Pancreas (tissue), 10 donors: Measurements from ENCODE around the gene RNF44. TPM values are rescaled to one million over a fixed set of nuclear protein-coding genes. Genes with fewer than 3 reads are reported as not detected.

Experiments
- ATAC-seq, 4 donors: fragments of 200-7000 bp; cut with Tn5 transposase; one replicate each; pipeline versions ENCODE4 v1.8.0 to v1.9.1; 2020; ENCODE audit warnings: mild to moderate bottlenecking in 4 of 4, moderate library complexity in 4 of 4
- DNase-seq, 6 donors: peaks; one replicate each; pipeline ENCODE4 v3.0.0-alpha.2; 2020
- FAIRE-seq: peaks from 2 replicates; lab custom pipeline; 2012; peaks lifted over from hg19 to GRCh38; lab: Jason Lieb, UNC
- H3K27ac ChIP-seq, 4 donors: fragments of 200-600 bp; sonication (generic); 1 replicate in 3 of 4; 2 replicates in 1 of 4; pipeline versions ENCODE4 v1.5.0 to v1.8.0; 2020
- H3K27me3 ChIP-seq, 4 donors: fragments of 200-600 bp; one replicate each; pipeline ENCODE4 v1.8.0; 2021
- H3K36me3 ChIP-seq, 3 donors: fragments of 200-600 bp; sonication (generic) in 1 of 3; one replicate each; pipeline versions ENCODE4 v1.5.0 to v1.8.0; 2020 to 2021
- H3K4me1 ChIP-seq, 3 donors: fragments of 200-600 bp; one replicate each; pipeline ENCODE4 v1.8.0; 2021
- H3K4me3 ChIP-seq, 4 donors: fragments of 200-600 bp; sonication (generic) in 2 of 4; one replicate each; pipeline versions ENCODE4 v1.5.0 to v1.8.0; 2020 to 2021
- H3K9me3 ChIP-seq, 4 donors: fragments of 200-600 bp; one replicate each; pipeline ENCODE4 v1.8.0; 2021
- CTCF ChIP-seq, 4 donors: fragments of 200-600 bp; sonication (generic) in 3 of 4; IDR thresholded peaks; one replicate each; pipeline versions ENCODE4 v1.5.0 to v1.8.0; 2021; ENCODE audit warnings: antibody characterized with exemption in 4 of 4
- WGBS, 2 donors: extraction: QIAGEN DNeasy Blood & Tissue Kit; methylation state at CpG; one replicate each; pipeline ENCODE4 v1.1.7; 2013; 5-methylcytosine and 5-hydroxymethylcytosine counted together
- intact Hi-C, 3 donors: fragments of 100-400 bp; cut with DNase I; formaldehyde crosslinking; loops; one replicate each; pipeline versions ENCODE4 v1.11.1 to v1.14.2; 2022
- polyA plus RNA-seq, 2 donors: library from polyadenylated mRNA; stranded (reverse); fragments of 200-250 nt; gene quantifications; one replicate each; pipeline ENCODE4 v1.2.3, GENCODE V29; 2013
- total RNA-seq, 6 donors: library from RNA; stranded (reverse); fragmentation: NEBNext Ultra II Directional in 4 of 6; extraction: Animal tissue kit (Norgen Biotek cat#: 25700) in 4 of 6; gene quantifications; one replicate each; pipeline versions ENCODE4 v1.2.1 to v1.2.4, GENCODE V29; 2021 to 2023
- donor health status: healthy with polysubstance abuse.
- donor health status: DM: no; HTN: no; CAD: no; lungs with moderate emphysema.
- donor health status: DM: no; HTN: no; CAD: no.
- donor health status: control.
- donor health status: control.
- donor health status: Bipolar disorder and iron deficiency.
- donor health status: DM: yes; HTN: yes; CAD: no.
- donor health status: DM: no; HTN: no; CAD: no.
- donor health status: DM: no; HTN: no; CAD: no.
- donor health status: DM: yes; HTN: yes; CAD: no.

Gene RNF44
- total and polyA plus RNA-seq, 8 donors = 13.8 to 36.6 (median 18.5) TPM

GRCh38 chr5:176562189-176562588 is 25.0 kb upstream of the RNF44 start:
- Histone ChIP-seq H3K4me3 (no peak overlapping the region), H3K27me3 (no peaks in the 10 kb centered on the region), H3K4me1 (no peaks in the 10 kb centered on the region), H3K27ac (no peak overlapping the region), H3K36me3 (no peaks in the 10 kb centered on the region), H3K9me3 (no peaks in the 10 kb centered on the region)
- intact Hi-C loops = no loop called here
- FAIRE-seq (no peak), DNase-seq (no peak), ATAC-seq (no peak)
- TF ChIP-seq CTCF (IDR thresholded peaks at IDR 0.05) = no peak
- 44 to 55% methylated on average over 10 of the region's 10 CpGs for WGBS, 2 donors

- DNase-seq (no peak), ATAC-seq (no peak), FAIRE-seq (no peak)
- WGBS, 2 donors = 79 to 92% methylated on average over 3 of the region's 3 CpGs
- H3K4me1 ChIP-seq = no peaks in the 10 kb centered on the region
- no peak overlapping the region for H3K27ac ChIP-seq
- intact Hi-C loops = no loop called here
- H3K4me3 ChIP-seq = no peak overlapping the region
- no peaks in the 10 kb centered on the region for H3K27me3 ChIP-seq
- H3K36me3 ChIP-seq = no peaks in the 10 kb centered on the region
- H3K9me3 ChIP-seq = no peaks in the 10 kb centered on the region
- no peak for TF ChIP-seq CTCF (IDR thresholded peaks at IDR 0.05)
Measured at GRCh38 chr5:176561259-176561658, 24.1 kb upstream of the RNF44 start.

GRCh38 chr5:176560364-176560763 is 23.2 kb upstream of the RNF44 start:
- DNase-seq (no peak), ATAC-seq (no peak), FAIRE-seq (no peak)
- TF ChIP-seq CTCF (IDR thresholded peaks at IDR 0.05) = no peak
- WGBS, 2 donors = 64 to 69% methylated on average over 8 of the region's 8 CpGs
- Histone ChIP-seq H3K36me3 (no peaks in the 10 kb centered on the region), H3K27me3 (no peaks in the 10 kb centered on the region), H3K4me3 (no peak overlapping the region), H3K9me3 (no peaks in the 10 kb centered on the region), H3K4me1 (no peaks in the 10 kb centered on the region), H3K27ac (no peak overlapping the region)
- intact Hi-C loops = no loop called here

- intact Hi-C loops = no loop called here
- no peak for TF ChIP-seq CTCF (IDR thresholded peaks at IDR 0.05)
- Histone ChIP-seq H3K4me1 (no peaks in the 10 kb centered on the region), H3K36me3 (no peaks in the 10 kb centered on the region), H3K27me3 (no peaks in the 10 kb centered on the region), H3K9me3 (no peaks in the 10 kb centered on the region), H3K4me3 (no peak overlapping the region), H3K27ac (no peak overlapping the region)
- WGBS, 2 donors = 34 to 40% methylated on average over 5 of the region's 5 CpGs
- DNase-seq (no peak), FAIRE-seq (no peak), ATAC-seq (no peak)
Measured at GRCh38 chr5:176559683-176560082, 22.5 kb upstream of the RNF44 start.

- intact Hi-C loops = no loop called here
- no peaks in the 10 kb centered on the region for H3K36me3 ChIP-seq
- H3K9me3 ChIP-seq = no peaks in the 10 kb centered on the region
- no peak for ATAC-seq
- no peaks in the 10 kb centered on the region for H3K27me3 ChIP-seq
- H3K4me1 ChIP-seq = no peaks in the 10 kb centered on the region
- no peak overlapping the region for H3K4me3 ChIP-seq
- WGBS, 2 donors = 93% methylated on average over 12 to 13 of the region's 13 CpGs
- no peak overlapping the region for H3K27ac ChIP-seq
- no peak for FAIRE-seq
- DNase-seq = no peak
- TF ChIP-seq CTCF (IDR thresholded peaks at IDR 0.05) = no peak
Measured at GRCh38 chr5:176557846-176558245, 20.6 kb upstream of the RNF44 start.
